Kidney (tissue), 14 donors: ENCODE data around the gene MYO16. TPM values are rescaled to one million over a fixed set of nuclear protein-coding genes. Genes with fewer than 3 reads are reported as not detected.

Experiments used
- DNase-seq, 5 donors: peaks; one replicate each; pipeline ENCODE4 v3.0.0-alpha.2; 2013 to 2020
- FAIRE-seq: peaks from 2 replicates; lab custom pipeline; 2012; peaks lifted over from hg19 to GRCh38; lab: Jason Lieb, UNC
- H3K27ac ChIP-seq, 2 donors: one replicate each; pipeline ENCODE4 v1.7.0; 2013; ENCODE audit warnings: low read depth in 2 of 2, low read length in 2 of 2, inconsistent platforms in 1 of 2
- H3K27me3 ChIP-seq: one replicate; pipeline ENCODE4 v1.7.1; 2013; ENCODE audit warnings: low read length, inconsistent platforms; ENCODE audit not compliant: control insufficient read depth, insufficient read depth
- H3K36me3 ChIP-seq, 3 donors: one replicate each; pipeline versions ENCODE4 v1.7.0 to v1.7.1; 2013; ENCODE audit warnings: low read length in 3 of 3, control low read depth in 1 of 3, inconsistent platforms in 1 of 3; ENCODE audit not compliant: insufficient read depth in 3 of 3, control insufficient read depth in 2 of 3
- H3K4me1 ChIP-seq, 3 donors: one replicate each; pipeline versions ENCODE4 v1.7.0 to v1.7.1; 2013; ENCODE audit warnings: low read length in 3 of 3, inconsistent platforms in 1 of 3, low read depth in 1 of 3; ENCODE audit not compliant: control insufficient read depth in 2 of 3, insufficient read depth in 2 of 3
- H3K4me3 ChIP-seq, 3 donors: one replicate each; pipeline versions ENCODE4 v1.7.0 to v1.8.1; 2013; ENCODE audit warnings: low read length in 3 of 3, control low read depth in 1 of 3, inconsistent platforms in 1 of 3
- H3K9ac ChIP-seq, 3 donors: one replicate each; pipeline versions ENCODE4 v1.7.0 to v1.7.1; 2013; ENCODE audit warnings: low read length in 3 of 3, control low read depth in 1 of 3, inconsistent platforms in 1 of 3
- H3K9me3 ChIP-seq, 3 donors: one replicate each; pipeline versions ENCODE4 v1.7.0 to v1.7.1; 2013; ENCODE audit warnings: low read length in 3 of 3, control low read depth in 1 of 3, inconsistent platforms in 1 of 3; ENCODE audit not compliant: control insufficient read depth in 2 of 3, insufficient read depth in 1 of 3
- CTCF ChIP-seq: IDR thresholded peaks from 3 replicates; pipeline ENCODE4 v1.5.1; 2012; ENCODE audit warnings: mild to moderate bottlenecking, moderate library complexity, borderline replicate concordance; ENCODE audit not compliant: insufficient read depth; ENCODE audit errors: extremely low read depth
- intact Hi-C: fragments of 100-400 bp; cut with DNase I; formaldehyde crosslinking; loops from one replicate; pipeline ENCODE4 v1.11.1; 2022
- polyA plus RNA-seq: library from polyadenylated mRNA; stranded (reverse); fragments of 350-450 nt; fragmentation: Illumina TruSeq; extraction: RNeasy Lipid Tissue Mini Kit (QIAGEN cat#74804); gene quantifications from one replicate; pipeline ENCODE4 v1.2.3, GENCODE V29; 2014; ENCODE audit warnings: low read depth, low replicate concordance; ENCODE audit not compliant: insufficient read depth
- total RNA-seq: library from RNA; stranded (reverse); fragmentation: NEBNext Ultra II Directional; extraction: Animal tissue kit (Norgen Biotek cat#: 25700); gene quantifications from one replicate; pipeline ENCODE4 v1.2.1, GENCODE V29; 2021
- donor health status: control.
- donor health status: control.
- donor health status: control.
- donor health status: control.
- donor health status: control.
- donor health status: DM: yes; HTN: yes; CAD: no.
- donor health status: Normal renal cell carcinoma (clear cell type).

Gene MYO16
- total and polyA plus RNA-seq, 2 donors from 2014 or later, result 0.22 to 0.43 TPM

- intact Hi-C loops, result no loop called here
- no peaks in the 10 kb centered on the region for H3K27me3 ChIP-seq
- no peak for TF ChIP-seq CTCF
- H3K27ac ChIP-seq, result no peak overlapping the region
- DNase-seq (no peak), FAIRE-seq (no peak)
- H3K9ac ChIP-seq, result no peak overlapping the region
- H3K36me3 ChIP-seq, result no peaks in the 10 kb centered on the region
- H3K4me1 ChIP-seq, result no peaks in the 10 kb centered on the region
- H3K4me3 ChIP-seq, result no peak overlapping the region
- H3K9me3 ChIP-seq, result no peaks in the 10 kb centered on the region
Observed at GRCh38 chr13:109203587-109203986, 574.2 kb downstream of the MYO16 start.

- H3K36me3 ChIP-seq, result no peaks in the 10 kb centered on the region
- no peak for TF ChIP-seq CTCF
- H3K9ac ChIP-seq, result no peak overlapping the region
- no peak overlapping the region for H3K27ac ChIP-seq
- no peak overlapping the region for H3K4me3 ChIP-seq
- no peaks in the 10 kb centered on the region for H3K9me3 ChIP-seq
- H3K27me3 ChIP-seq, result no peaks in the 10 kb centered on the region
- intact Hi-C loops, result no loop called here
- FAIRE-seq (no peak), DNase-seq (no peak)
- H3K4me1 ChIP-seq, result no peaks in the 10 kb centered on the region
Observed at GRCh38 chr13:109204252-109204651, 574.8 kb downstream of the MYO16 start.

- H3K27me3 ChIP-seq, result no peaks in the 10 kb centered on the region
- TF ChIP-seq CTCF, result no peak
- H3K27ac ChIP-seq, result no peak overlapping the region
- H3K36me3 ChIP-seq, result no peaks in the 10 kb centered on the region
- FAIRE-seq (no peak), DNase-seq (no peak)
- intact Hi-C loops, result no loop called here
- no peak overlapping the region for H3K9ac ChIP-seq
- H3K4me1 ChIP-seq, result no peaks in the 10 kb centered on the region
- no peaks in the 10 kb centered on the region for H3K9me3 ChIP-seq
- H3K4me3 ChIP-seq, result no peak overlapping the region
Observed at GRCh38 chr13:109204657-109205056, 575.2 kb downstream of the MYO16 start.

GRCh38 chr13:109205315-109205714 lies 575.9 kb downstream of the MYO16 start:
- intact Hi-C loops, result no loop called here
- Histone ChIP-seq H3K9me3 (no peaks in the 10 kb centered on the region), H3K9ac (no peak overlapping the region), H3K36me3 (no peaks in the 10 kb centered on the region), H3K4me3 (no peak overlapping the region), H3K27ac (no peak overlapping the region), H3K27me3 (no peaks in the 10 kb centered on the region), H3K4me1 (no peaks in the 10 kb centered on the region)
- FAIRE-seq, result no peak
- no peak for DNase-seq
- TF ChIP-seq CTCF, result no peak
